Liver (tissue), 9 donors: Measurements from ENCODE around the gene NSF. TPM values are rescaled to one million over a fixed set of nuclear protein-coding genes. Genes with fewer than 3 reads are reported as not detected.

Source experiments
- DNase-seq: peaks from one replicate; pipeline ENCODE4 v3.0.0-alpha.2; 2017; ENCODE audit warnings: low spot score
- H3K27ac ChIP-seq, 2 donors: one replicate each; pipeline ENCODE4 v1.7.0; 2013; ENCODE audit warnings: inconsistent platforms in 2 of 2, low read length in 2 of 2, control low read depth in 1 of 2, low read depth in 1 of 2, mild to moderate bottlenecking in 1 of 2
- H3K27me3 ChIP-seq, 4 donors: one replicate each; pipeline versions ENCODE4 v1.6.1 to v1.7.0; 2013; ENCODE audit warnings: low read length in 3 of 4, inconsistent platforms in 1 of 4, mild to moderate bottlenecking in 1 of 4, moderate library complexity in 1 of 4; ENCODE audit not compliant: control insufficient read depth in 4 of 4, insufficient read depth in 4 of 4
- H3K36me3 ChIP-seq, 4 donors: one replicate each; pipeline versions ENCODE4 v1.6.1 to v1.7.0; 2013; ENCODE audit warnings: low read length in 3 of 4, mild to moderate bottlenecking in 3 of 4, low read depth in 1 of 4, moderate library complexity in 1 of 4; ENCODE audit not compliant: control insufficient read depth in 4 of 4, insufficient read depth in 3 of 4
- H3K4me1 ChIP-seq, 4 donors: one replicate each; pipeline versions ENCODE4 v1.6.1 to v1.7.0; 2013; ENCODE audit warnings: low read length in 3 of 4, mild to moderate bottlenecking in 3 of 4, moderate library complexity in 1 of 4; ENCODE audit not compliant: control insufficient read depth in 4 of 4, insufficient read depth in 4 of 4
- H3K4me3 ChIP-seq, 3 donors: one replicate each; pipeline versions ENCODE4 v1.6.1 to v1.7.0; 2013; ENCODE audit warnings: low read length in 3 of 3, control low read depth in 1 of 3, low read depth in 1 of 3, mild to moderate bottlenecking in 1 of 3
- H3K9ac ChIP-seq, 2 donors: one replicate each; pipeline ENCODE4 v1.7.0; 2013; ENCODE audit warnings: low read length in 2 of 2, mild to moderate bottlenecking in 2 of 2, moderate library complexity in 2 of 2, control low read depth in 1 of 2, low read depth in 1 of 2
- H3K9me3 ChIP-seq, 4 donors: one replicate each; pipeline versions ENCODE4 v1.6.1 to v1.7.0; 2013; ENCODE audit warnings: low read length in 3 of 4; ENCODE audit not compliant: control insufficient read depth in 4 of 4
- EGR1 ChIP-seq, 2 donors: IDR thresholded peaks; 2 replicates each; pipeline ENCODE4 v1.6.1; 2016 to 2018; ENCODE audit warnings: antibody characterized with exemption in 2 of 2, low read depth in 2 of 2
- FOXA2 ChIP-seq: IDR thresholded peaks from 2 replicates; pipeline ENCODE4 v1.6.1; 2016; ENCODE audit warnings: antibody characterized with exemption
- NR2F2 ChIP-seq: IDR thresholded peaks from 2 replicates; pipeline ENCODE4 v1.6.1; 2016; ENCODE audit warnings: antibody characterized with exemption
- RAD21 ChIP-seq, 2 donors: IDR thresholded peaks; 2 replicates each; pipeline ENCODE4 v1.6.1; 2016; ENCODE audit warnings: antibody characterized with exemption in 2 of 2, mild to moderate bottlenecking in 2 of 2
- RXRA ChIP-seq, 2 donors: IDR thresholded peaks; 2 replicates each; pipeline ENCODE4 v1.6.1; 2017 to 2018; ENCODE audit warnings: antibody characterized with exemption in 2 of 2, mild to moderate bottlenecking in 1 of 2
- WGBS: extraction: QIAGEN DNeasy Blood & Tissue Kit; methylation state at CpG from one replicate; pipeline ENCODE4 v1.1.7; 2013; 5-methylcytosine and 5-hydroxymethylcytosine counted together
- polyA plus RNA-seq, 2 donors: library from polyadenylated mRNA; stranded (reverse) in 1 of 2; unstranded in 1 of 2; fragments of 200-250 nt in 1 of 2; fragments of >200 nt in 1 of 2; fragmentation: Nextera tagmentation in 1 of 2; extraction: Ambion mirVana in 1 of 2; gene quantifications; one replicate each; pipeline versions ENCODE4 v1.2.1 to v1.2.3, GENCODE V29; 2013 to 2015
- total RNA-seq, 2 donors: library from RNA; depleted of rRNA; stranded (reverse); fragments of >200 nt; gene quantifications; one replicate each; pipeline ENCODE4 v1.2.3, GENCODE V29; 2014
- TF ChIP-seq, protein P1 (sequence below): IDR thresholded peaks from 2 replicates; pipeline ENCODE4 v1.6.1; 2016; ENCODE audit warnings: antibody characterized with exemption, mild to moderate bottlenecking
- TF ChIP-seq, protein P2 (sequence below): fragments of 150-350 bp; IDR thresholded peaks from 2 replicates; pipeline ENCODE4 v1.5.1; 2017; ENCODE audit warnings: improper control_type of control experiment, low read depth, low read length; ENCODE audit not compliant: missing input control
- TF ChIP-seq, protein P3 (sequence below): IDR thresholded peaks from 2 replicates; pipeline ENCODE4 v1.6.1; 2016; ENCODE audit warnings: antibody characterized with exemption
- donor health status: healthy.
- donor health status: healthy.
- donor health status: healthy.
- donor health status: healthy.
- donor health status: healthy.

The NSF gene
- total and polyA plus RNA-seq, 4 donors, result 7.5 to 24.0 (median 15.4) TPM

DNA sequence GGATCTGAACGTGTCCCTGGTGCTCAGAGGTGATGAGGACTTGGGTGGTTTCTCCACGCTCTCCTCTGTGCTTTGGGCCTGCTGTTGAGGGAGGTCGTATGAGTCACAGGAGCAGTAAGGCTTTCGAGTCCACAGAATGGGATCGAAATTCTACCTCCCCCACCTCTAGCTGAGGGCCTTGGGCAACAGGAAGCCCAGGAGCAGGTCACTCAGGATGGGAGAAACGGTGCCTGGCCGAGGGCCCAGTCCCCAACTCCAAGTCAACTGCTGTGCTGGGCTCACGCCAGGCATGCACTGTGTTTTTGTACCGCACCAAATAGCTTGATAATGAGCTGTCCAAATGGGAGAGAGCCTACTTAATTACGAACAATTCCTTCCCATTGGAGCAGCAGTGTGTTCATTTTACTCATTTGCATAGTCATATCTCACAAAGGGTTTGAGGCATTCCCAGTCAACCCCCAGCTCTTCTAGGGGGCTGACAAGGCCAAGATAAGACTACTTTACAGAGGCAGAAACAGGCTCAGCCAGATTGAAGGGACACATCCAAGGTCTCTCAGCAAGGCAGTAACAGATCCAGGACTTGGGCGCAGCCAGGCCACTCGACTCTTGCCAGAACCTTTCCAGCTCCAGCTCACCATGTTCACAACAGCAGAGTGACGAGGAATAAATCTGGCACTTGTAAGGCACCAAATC is 174.4 kb downstream of the NSF start:
- H3K4me1 ChIP-seq, result peaks cover 0 to 5% (median 2%) of the 10 kb centered on the region in 4 donors
- no peaks in the 10 kb centered on the region for H3K9me3 ChIP-seq
- no peak overlapping the region for H3K4me3 ChIP-seq
- TF ChIP-seq EGR1 (IDR thresholded peaks at IDR 0.05; ENCODE audit: low read depth in 2 of 2) (no peak), NR2F2 (no peak), RAD21 (IDR thresholded peaks at IDR 0.05) (no peak)
- TF ChIP-seq, protein P1, sequence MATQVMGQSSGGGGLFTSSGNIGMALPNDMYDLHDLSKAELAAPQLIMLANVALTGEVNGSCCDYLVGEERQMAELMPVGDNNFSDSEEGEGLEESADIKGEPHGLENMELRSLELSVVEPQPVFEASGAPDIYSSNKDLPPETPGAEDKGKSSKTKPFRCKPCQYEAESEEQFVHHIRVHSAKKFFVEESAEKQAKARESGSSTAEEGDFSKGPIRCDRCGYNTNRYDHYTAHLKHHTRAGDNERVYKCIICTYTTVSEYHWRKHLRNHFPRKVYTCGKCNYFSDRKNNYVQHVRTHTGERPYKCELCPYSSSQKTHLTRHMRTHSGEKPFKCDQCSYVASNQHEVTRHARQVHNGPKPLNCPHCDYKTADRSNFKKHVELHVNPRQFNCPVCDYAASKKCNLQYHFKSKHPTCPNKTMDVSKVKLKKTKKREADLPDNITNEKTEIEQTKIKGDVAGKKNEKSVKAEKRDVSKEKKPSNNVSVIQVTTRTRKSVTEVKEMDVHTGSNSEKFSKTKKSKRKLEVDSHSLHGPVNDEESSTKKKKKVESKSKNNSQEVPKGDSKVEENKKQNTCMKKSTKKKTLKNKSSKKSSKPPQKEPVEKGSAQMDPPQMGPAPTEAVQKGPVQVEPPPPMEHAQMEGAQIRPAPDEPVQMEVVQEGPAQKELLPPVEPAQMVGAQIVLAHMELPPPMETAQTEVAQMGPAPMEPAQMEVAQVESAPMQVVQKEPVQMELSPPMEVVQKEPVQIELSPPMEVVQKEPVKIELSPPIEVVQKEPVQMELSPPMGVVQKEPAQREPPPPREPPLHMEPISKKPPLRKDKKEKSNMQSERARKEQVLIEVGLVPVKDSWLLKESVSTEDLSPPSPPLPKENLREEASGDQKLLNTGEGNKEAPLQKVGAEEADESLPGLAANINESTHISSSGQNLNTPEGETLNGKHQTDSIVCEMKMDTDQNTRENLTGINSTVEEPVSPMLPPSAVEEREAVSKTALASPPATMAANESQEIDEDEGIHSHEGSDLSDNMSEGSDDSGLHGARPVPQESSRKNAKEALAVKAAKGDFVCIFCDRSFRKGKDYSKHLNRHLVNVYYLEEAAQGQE, result peak; percentile 19
- TF ChIP-seq, protein P2, sequence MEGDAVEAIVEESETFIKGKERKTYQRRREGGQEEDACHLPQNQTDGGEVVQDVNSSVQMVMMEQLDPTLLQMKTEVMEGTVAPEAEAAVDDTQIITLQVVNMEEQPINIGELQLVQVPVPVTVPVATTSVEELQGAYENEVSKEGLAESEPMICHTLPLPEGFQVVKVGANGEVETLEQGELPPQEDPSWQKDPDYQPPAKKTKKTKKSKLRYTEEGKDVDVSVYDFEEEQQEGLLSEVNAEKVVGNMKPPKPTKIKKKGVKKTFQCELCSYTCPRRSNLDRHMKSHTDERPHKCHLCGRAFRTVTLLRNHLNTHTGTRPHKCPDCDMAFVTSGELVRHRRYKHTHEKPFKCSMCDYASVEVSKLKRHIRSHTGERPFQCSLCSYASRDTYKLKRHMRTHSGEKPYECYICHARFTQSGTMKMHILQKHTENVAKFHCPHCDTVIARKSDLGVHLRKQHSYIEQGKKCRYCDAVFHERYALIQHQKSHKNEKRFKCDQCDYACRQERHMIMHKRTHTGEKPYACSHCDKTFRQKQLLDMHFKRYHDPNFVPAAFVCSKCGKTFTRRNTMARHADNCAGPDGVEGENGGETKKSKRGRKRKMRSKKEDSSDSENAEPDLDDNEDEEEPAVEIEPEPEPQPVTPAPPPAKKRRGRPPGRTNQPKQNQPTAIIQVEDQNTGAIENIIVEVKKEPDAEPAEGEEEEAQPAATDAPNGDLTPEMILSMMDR, result no peak
- no peaks in the 10 kb centered on the region for H3K27me3 ChIP-seq
- peaks cover 0 to 10% (median 5%) of the 10 kb centered on the region in 4 donors for H3K36me3 ChIP-seq
- no peak for DNase-seq
- 74% methylated on average over 13 of the region's 13 CpGs for WGBS
- H3K9ac ChIP-seq, result no peak overlapping the region
- peak overlapping the region in 1 of 2 donors; percentile 19 for H3K27ac ChIP-seq

DNA sequence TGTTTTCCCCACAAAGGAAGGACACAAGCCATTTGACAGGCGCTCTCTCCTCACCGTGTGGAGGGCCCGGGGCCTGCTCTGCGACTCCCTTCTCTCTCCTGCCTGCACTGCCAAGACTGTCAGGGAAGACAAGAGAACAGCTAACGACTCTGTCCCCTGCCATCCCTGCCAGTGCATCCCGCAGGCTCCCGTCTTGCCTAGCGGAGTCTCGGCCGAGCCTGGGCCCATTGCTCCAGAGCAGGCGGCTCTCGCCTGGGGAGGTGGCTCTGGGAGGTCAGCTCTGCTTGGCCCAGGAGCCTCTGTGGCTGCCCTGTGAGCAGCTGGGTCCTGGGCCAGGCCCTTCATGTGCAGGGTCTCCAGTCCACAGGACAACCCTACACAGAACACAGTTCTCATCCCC is 175.0 kb downstream of the NSF start:
- H3K9ac ChIP-seq, result no peak overlapping the region
- TF ChIP-seq RXRA (IDR thresholded peaks at IDR 0.05) (no peak), NR2F2 (no peak), FOXA2 (no peak)
- TF ChIP-seq, protein P3, sequence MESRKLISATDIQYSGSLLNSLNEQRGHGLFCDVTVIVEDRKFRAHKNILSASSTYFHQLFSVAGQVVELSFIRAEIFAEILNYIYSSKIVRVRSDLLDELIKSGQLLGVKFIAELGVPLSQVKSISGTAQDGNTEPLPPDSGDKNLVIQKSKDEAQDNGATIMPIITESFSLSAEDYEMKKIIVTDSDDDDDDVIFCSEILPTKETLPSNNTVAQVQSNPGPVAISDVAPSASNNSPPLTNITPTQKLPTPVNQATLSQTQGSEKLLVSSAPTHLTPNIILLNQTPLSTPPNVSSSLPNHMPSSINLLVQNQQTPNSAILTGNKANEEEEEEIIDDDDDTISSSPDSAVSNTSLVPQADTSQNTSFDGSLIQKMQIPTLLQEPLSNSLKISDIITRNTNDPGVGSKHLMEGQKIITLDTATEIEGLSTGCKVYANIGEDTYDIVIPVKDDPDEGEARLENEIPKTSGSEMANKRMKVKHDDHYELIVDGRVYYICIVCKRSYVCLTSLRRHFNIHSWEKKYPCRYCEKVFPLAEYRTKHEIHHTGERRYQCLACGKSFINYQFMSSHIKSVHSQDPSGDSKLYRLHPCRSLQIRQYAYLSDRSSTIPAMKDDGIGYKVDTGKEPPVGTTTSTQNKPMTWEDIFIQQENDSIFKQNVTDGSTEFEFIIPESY, result no peak
- H3K27me3 ChIP-seq, result no peaks in the 10 kb centered on the region
- H3K36me3 ChIP-seq, result peaks cover 0 to 10% (median 5%) of the 10 kb centered on the region in 4 donors
- no peaks in the 10 kb centered on the region for H3K9me3 ChIP-seq
- peaks cover 0 to 8% (median 7%) of the 10 kb centered on the region in 4 donors for H3K4me1 ChIP-seq
- DNase-seq, result no peak
- H3K27ac ChIP-seq, result no peak overlapping the region
- 96% methylated on average over 12 of the region's 12 CpGs for WGBS
- H3K4me3 ChIP-seq, result no peak overlapping the region
